Nephron (organoid): ENCODE data around the gene ZNF783.
A peak's percentile ranks its signal among the peaks of the same experiment; 100 is the strongest.

Experiments used
- H3K27ac Mint-ChIP-seq, 3 experiments: 2 replicates each; pipeline ENCODE4 v1.8.0; 2020; ENCODE audit warnings: mixed read lengths in 3 of 3, mild to moderate bottlenecking in 2 of 3, moderate library complexity in 1 of 3
- H3K27me3 Mint-ChIP-seq: 2 replicates; pipeline ENCODE4 v1.8.0; 2021; ENCODE audit warnings: low read depth, mild to moderate bottlenecking, moderate library complexity, mixed read lengths
- H3K36me3 Mint-ChIP-seq: 2 replicates; pipeline ENCODE4 v1.8.0; 2020; ENCODE audit warnings: low read depth, mixed read lengths
- H3K4me1 Mint-ChIP-seq: 2 replicates; pipeline ENCODE4 v1.8.0; 2020; ENCODE audit warnings: mixed read lengths
- H3K4me3 Mint-ChIP-seq, 3 experiments: 2 replicates each; pipeline ENCODE4 v1.8.0; 2020; ENCODE audit warnings: mild to moderate bottlenecking in 3 of 3, mixed read lengths in 3 of 3, moderate library complexity in 2 of 3
- H3K9me3 Mint-ChIP-seq: 2 replicates; pipeline ENCODE4 v1.8.0; 2020; ENCODE audit warnings: mixed read lengths
- CTCF ChIP-seq, 3 experiments: fragments of 200-600 bp; sonication (generic); IDR thresholded peaks; one replicate each; pipeline ENCODE4 v1.5.0; 2021; ENCODE audit warnings: antibody characterized with exemption in 3 of 3; ENCODE audit not compliant: unreplicated experiment in 3 of 3

ZNF783 gene

DNA sequence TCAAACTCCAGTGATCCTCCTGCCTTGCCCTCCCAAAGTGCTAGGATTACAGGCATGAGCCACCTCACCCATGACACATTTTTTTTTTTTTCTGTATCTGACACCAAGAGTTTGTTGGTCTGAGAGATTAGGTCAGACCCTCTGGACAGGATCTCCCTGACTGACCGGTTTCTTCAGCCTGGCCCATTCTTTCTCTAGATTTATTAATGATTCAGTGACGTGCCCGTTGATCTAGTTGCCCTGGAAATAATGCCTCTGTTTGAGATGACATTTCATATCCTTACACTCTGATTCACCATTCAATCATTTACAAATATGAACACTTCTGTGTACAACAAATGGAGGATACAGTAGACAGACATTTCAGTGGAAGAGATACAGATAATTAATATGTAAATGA, 23.9 kb upstream of the ZNF783 start:
- H3K27me3 Mint-ChIP-seq, result peaks cover 11% of the 10 kb centered on the region
- no peak for TF ChIP-seq CTCF (IDR thresholded peaks at IDR 0.05; ENCODE audit: unreplicated experiment in 3 of 3)
- H3K4me1 Mint-ChIP-seq, result peaks cover 11% of the 10 kb centered on the region
- H3K27ac Mint-ChIP-seq, result peak overlapping the region in 2 of 3 experiments; percentile 8
- H3K9me3 Mint-ChIP-seq, result peaks cover 15% of the 10 kb centered on the region
- peak overlapping the region; percentile 72 to 81 (median 75) for H3K4me3 Mint-ChIP-seq
- peaks cover 20% of the 10 kb centered on the region for H3K36me3 Mint-ChIP-seq

- Mint-ChIP-seq H3K9me3 (peaks cover 15% of the 10 kb centered on the region), H3K4me3 (peak within 1 kb of the TSS; percentile 96 to 99 (median 98))
Measured at GRCh38 chr7:149239345-149240143, 22.5 kb upstream of the ZNF783 start, which contains the start of gene ZNF212. Gene ZNF212 (plus strand): TSS chr7:149239651. CDS start chr7:149239779, 128 bp downstream.

DNA sequence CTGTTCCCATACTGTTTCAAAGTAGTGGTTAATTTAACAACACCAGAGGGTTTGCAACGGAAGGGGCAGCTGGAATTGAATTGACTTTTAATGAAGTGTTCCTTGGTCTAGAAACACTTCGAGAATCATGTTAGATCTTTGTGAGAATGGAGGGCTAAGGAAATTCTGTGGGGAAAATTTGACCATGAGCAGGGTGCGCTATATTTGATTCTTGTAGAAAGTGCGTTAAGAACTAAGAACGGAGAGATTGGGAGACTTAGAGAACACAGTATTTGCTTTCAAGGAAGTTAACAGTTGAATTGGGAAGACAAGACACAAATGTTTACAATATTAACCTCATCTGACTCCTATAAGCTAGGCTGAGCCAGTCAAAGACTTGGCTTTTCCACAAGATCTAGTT, 21.4 kb upstream of the ZNF783 start:
- Mint-ChIP-seq H3K36me3 (peaks cover 32% of the 10 kb centered on the region), H3K9me3 (peaks cover 18% of the 10 kb centered on the region), H3K4me1 (peaks cover 11% of the 10 kb centered on the region), H3K4me3 (peak overlapping the region; percentile 96 to 99 (median 98)), H3K27me3 (peaks cover 8% of the 10 kb centered on the region), H3K27ac (peak overlapping the region in 2 of 3 experiments; percentile 5 to 90)
- TF ChIP-seq CTCF (IDR thresholded peaks at IDR 0.05; ENCODE audit: unreplicated experiment in 3 of 3), result no peak

More at GRCh38 chr7:149239345-149240143, 22.5 kb upstream of the ZNF783 start, which contains the start of gene ZNF212:
- Mint-ChIP-seq H3K4me1 (peaks cover 11% of the 10 kb centered on the region), H3K36me3 (peaks cover 27% of the 10 kb centered on the region), H3K27ac (peak within 1 kb of the TSS; percentile 62 to 90 (median 89)), H3K27me3 (peaks cover 8% of the 10 kb centered on the region)
- TF ChIP-seq CTCF (IDR thresholded peaks at IDR 0.05; ENCODE audit: unreplicated experiment in 3 of 3), result peak; percentile 77 to 80 (median 79)

- H3K4me1 Mint-ChIP-seq, result peaks cover 11% of the 10 kb centered on the region
- H3K27ac Mint-ChIP-seq, result no peak overlapping the region
- peaks cover 38% of the 10 kb centered on the region for H3K36me3 Mint-ChIP-seq
- peaks cover 8% of the 10 kb centered on the region for H3K27me3 Mint-ChIP-seq
- H3K9me3 Mint-ChIP-seq, result peaks cover 23% of the 10 kb centered on the region
- TF ChIP-seq CTCF (IDR thresholded peaks at IDR 0.05; ENCODE audit: unreplicated experiment in 3 of 3), result no peak
- H3K4me3 Mint-ChIP-seq, result peak overlapping the region; percentile 57 to 77 (median 71)
Measured at GRCh38 chr7:149241696-149242095, 20.3 kb upstream of the ZNF783 start.

GRCh38 chr7:149245244-149245643, 16.8 kb upstream of the ZNF783 start:
- no peak for TF ChIP-seq CTCF (IDR thresholded peaks at IDR 0.05; ENCODE audit: unreplicated experiment in 3 of 3)
- Mint-ChIP-seq H3K4me3 (no peak overlapping the region), H3K27ac (no peak overlapping the region), H3K27me3 (no peaks in the 10 kb centered on the region), H3K4me1 (peaks cover 6% of the 10 kb centered on the region), H3K9me3 (peaks cover 23% of the 10 kb centered on the region), H3K36me3 (peaks cover 40% of the 10 kb centered on the region)
